CD14-positive monocyte (primary cell): ENCODE data around the gene DZIP1. TPM values are rescaled to one million over a fixed set of nuclear protein-coding genes. Genes with fewer than 3 reads are reported as not detected.

ENCODE experiments used
- DNase-seq, 3 donors: peaks; one replicate each; pipeline ENCODE4 v3.0.0-alpha.2; 2011 to 2022
- H2AFZ ChIP-seq: 2 replicates; pipeline ENCODE4 v1.6.0; 2012; ENCODE audit warnings: mild to moderate bottlenecking, low read depth, low read length, inconsistent platforms; ENCODE audit not compliant: insufficient read depth, poor library complexity, severe bottlenecking
- H3K27ac ChIP-seq, 2 donors: 1 replicate in 1 of 2; 2 replicates in 1 of 2; pipeline ENCODE4 v1.5.1; 2012 to 2013; ENCODE audit warnings: low read length in 2 of 2, control low read depth in 1 of 2, inconsistent platforms in 1 of 2, low read depth in 1 of 2, mild to moderate bottlenecking in 1 of 2
- H3K27me3 ChIP-seq, 2 donors: one replicate each; pipeline versions ENCODE4 v1.6.0 to v1.6.1; 2011 to 2013; ENCODE audit warnings: low read length in 2 of 2; ENCODE audit not compliant: control insufficient read depth in 2 of 2, insufficient read depth in 2 of 2
- H3K36me3 ChIP-seq, 2 donors: replicated peaks in 1 of 2; 1 replicate in 1 of 2; 2 replicates in 1 of 2; pipeline versions ENCODE4 v1.5.1 to v1.6.1; 2012 to 2013; ENCODE audit warnings: low read length in 2 of 2, control low read depth in 1 of 2, inconsistent platforms in 1 of 2, mild to moderate bottlenecking in 1 of 2; ENCODE audit not compliant: insufficient read depth in 2 of 2, control insufficient read depth in 1 of 2
- H3K4me1 ChIP-seq, 2 donors: 1 replicate in 1 of 2; 2 replicates in 1 of 2; pipeline versions ENCODE4 v1.5.1 to v1.6.1; 2012 to 2013; ENCODE audit warnings: low read length in 2 of 2, control low read depth in 1 of 2, inconsistent platforms in 1 of 2, mild to moderate bottlenecking in 1 of 2, moderate library complexity in 1 of 2; ENCODE audit not compliant: insufficient read depth in 2 of 2, control insufficient read depth in 1 of 2
- H3K4me2 ChIP-seq: replicated peaks from 2 replicates; pipeline ENCODE3; 2012; ENCODE audit warnings: low read length, moderate library complexity, mild to moderate bottlenecking; ENCODE audit not compliant: poor library complexity, severe bottlenecking; ENCODE audit errors: extremely low read depth
- H3K4me3 ChIP-seq, 3 experiments: fragments of 200-600 bp in 1 of 3; sonication (generic) in 1 of 3; replicated peaks in 1 of 3; 1 replicate in 2 of 3; 2 replicates in 1 of 3; pipeline ENCODE4 v1.5.1; 2011 to 2013; ENCODE audit warnings: low read length in 3 of 3, mild to moderate bottlenecking in 3 of 3, control low read depth in 2 of 3, low read depth in 2 of 3, inconsistent platforms in 1 of 3, moderate library complexity in 1 of 3
- H3K79me2 ChIP-seq: 2 replicates; pipeline ENCODE4 v1.6.0; 2012; ENCODE audit warnings: mild to moderate bottlenecking, control low read depth, inconsistent platforms, low read length, moderate library complexity; ENCODE audit not compliant: insufficient read depth
- H3K9ac ChIP-seq: 2 replicates; pipeline ENCODE4 v1.6.0; 2017; ENCODE audit warnings: low read length, mild to moderate bottlenecking; ENCODE audit not compliant: insufficient read depth, poor library complexity, severe bottlenecking
- H3K9me3 ChIP-seq, 2 donors: replicated peaks in 1 of 2; 1 replicate in 1 of 2; 2 replicates in 1 of 2; pipeline versions ENCODE4 v1.5.1 to v1.6.1; 2012 to 2013; ENCODE audit warnings: low read length in 2 of 2, control low read depth in 1 of 2; ENCODE audit not compliant: control insufficient read depth in 1 of 2, insufficient read depth in 1 of 2
- H4K20me1 ChIP-seq: 2 replicates; pipeline ENCODE4 v1.6.0; 2012; ENCODE audit warnings: mild to moderate bottlenecking, low read length, control low read depth, moderate library complexity; ENCODE audit not compliant: insufficient read depth
- H3K27ac Mint-ChIP-seq, 7 donors: one replicate each; pipeline ENCODE4 v1.8.0; 2020; ENCODE audit warnings: mild to moderate bottlenecking in 7 of 7, mixed read lengths in 7 of 7, moderate library complexity in 6 of 7, inconsistent platforms in 2 of 7
- H3K27me3 Mint-ChIP-seq, 3 donors: one replicate each; pipeline ENCODE4 v1.8.0; 2021 to 2022; ENCODE audit warnings: low read depth in 3 of 3, mild to moderate bottlenecking in 3 of 3, mixed read lengths in 3 of 3, moderate library complexity in 3 of 3, inconsistent platforms in 1 of 3
- H3K36me3 Mint-ChIP-seq, 2 donors: one replicate each; pipeline ENCODE4 v1.8.0; 2020; ENCODE audit warnings: mixed read lengths in 2 of 2, inconsistent platforms in 1 of 2, mild to moderate bottlenecking in 1 of 2
- H3K4me1 Mint-ChIP-seq: one replicate; pipeline ENCODE4 v1.8.0; 2020; ENCODE audit warnings: mild to moderate bottlenecking, mixed read lengths
- H3K4me3 Mint-ChIP-seq, 2 donors: one replicate each; pipeline ENCODE4 v1.8.0; 2020; ENCODE audit warnings: mild to moderate bottlenecking in 2 of 2, mixed read lengths in 2 of 2, moderate library complexity in 1 of 2
- H3K9me3 Mint-ChIP-seq, 7 donors: one replicate each; pipeline ENCODE4 v1.8.0; 2020 to 2022; ENCODE audit warnings: mixed read lengths in 7 of 7, mild to moderate bottlenecking in 6 of 7, moderate library complexity in 6 of 7, inconsistent platforms in 2 of 7
- WGBS: methylation state at CpG from one replicate; pipeline ENCODE4 v1.1.5; 2013; ENCODE audit warnings: missing lambda C conversion rate; ENCODE audit not compliant: insufficient coverage; 5-methylcytosine and 5-hydroxymethylcytosine counted together
- intact Hi-C, 2 donors: fragments of 100-400 bp; cut with micrococcal nuclease; formaldehyde crosslinking; loops; one replicate each; pipeline versions ENCODE4 v1.15.0 to v1.15.1; 2023
- polyA plus RNA-seq, 3 donors: library from polyadenylated mRNA; depleted of rRNA in 1 of 3; unstranded in 2 of 3; stranded (reverse) in 1 of 3; fragments of 300-500 nt in 2 of 3; fragments of >200 nt in 1 of 3; fragmentation: Illumina TruSeq in 2 of 3; gene quantifications; 1 replicate in 2 of 3; 2 replicates in 1 of 3; pipeline ENCODE4 v1.2.3, GENCODE V29; 2012 to 2021
- TF ChIP-seq, protein P1 (sequence below): fragments of 200-600 bp; IDR thresholded peaks from one replicate; pipeline ENCODE4 v1.8.0; 2022; ENCODE audit warnings: antibody characterized with exemption, mild to moderate bottlenecking

Gene DZIP1
- polyA plus RNA-seq, 3 donors: not detected

DNA sequence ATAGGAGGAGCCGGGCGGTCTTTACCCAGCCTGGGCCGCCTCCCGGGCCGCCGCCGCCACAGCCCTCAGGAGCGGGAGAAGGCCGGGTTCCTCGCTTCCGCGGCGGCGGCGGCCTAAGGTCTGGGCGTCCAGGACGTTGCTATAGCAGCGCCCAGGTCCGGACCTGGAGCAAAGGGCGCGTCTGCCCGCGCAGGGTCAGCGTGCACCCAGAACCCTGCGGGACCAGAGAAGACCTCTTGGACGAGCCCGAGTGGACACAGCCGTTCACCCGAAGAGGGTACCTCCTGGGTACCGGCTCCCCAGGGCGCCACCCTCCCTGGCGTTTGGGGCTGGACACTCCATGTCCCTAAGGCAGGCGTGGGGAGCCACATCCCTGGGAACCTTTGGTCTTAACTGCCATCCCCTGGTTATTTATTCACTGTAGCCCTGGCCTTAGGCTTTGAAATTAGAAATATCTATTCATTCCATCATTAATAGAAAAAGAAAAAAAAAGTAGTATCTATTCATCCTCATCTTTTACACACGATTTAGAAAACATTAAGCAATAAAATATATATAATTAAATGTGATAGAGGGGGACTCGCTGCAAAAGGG, 2.4 kb downstream of the DZIP1 start:
- Histone ChIP-seq H3K4me1 (peaks cover 19 to 24% of the 10 kb centered on the region in 2 donors), H3K79me2 (no peaks in the 10 kb centered on the region), H3K4me3 (peak overlapping the region in 1 of 3 experiments; percentile 39), H2AFZ (no peak overlapping the region), H3K27ac (no peak overlapping the region), H4K20me1 (no peaks in the 10 kb centered on the region), H3K9ac (no peak overlapping the region), H3K4me2 (peak overlapping the region; percentile 51), H3K27me3 (peaks cover 36 to 65% of the 10 kb centered on the region in 2 donors), H3K9me3 (peaks cover 0 to 6% of the 10 kb centered on the region in 2 donors), H3K36me3 (no peaks in the 10 kb centered on the region)
- Mint-ChIP-seq H3K4me1 (peaks cover 20% of the 10 kb centered on the region), H3K4me3 (peak overlapping the region in 1 of 2 donors; percentile 67), H3K9me3 (peaks cover 0 to 17% (median 3%) of the 10 kb centered on the region in 7 donors), H3K27me3 (peaks cover 55 to 68% (median 59%) of the 10 kb centered on the region in 3 donors), H3K27ac (no peak overlapping the region), H3K36me3 (peaks cover 0 to 8% of the 10 kb centered on the region in 2 donors)
- 6% methylated on average over 30 of the region's 35 CpGs for WGBS
- intact Hi-C loops: no loop called here
- no peak for DNase-seq
- TF ChIP-seq, protein P1, sequence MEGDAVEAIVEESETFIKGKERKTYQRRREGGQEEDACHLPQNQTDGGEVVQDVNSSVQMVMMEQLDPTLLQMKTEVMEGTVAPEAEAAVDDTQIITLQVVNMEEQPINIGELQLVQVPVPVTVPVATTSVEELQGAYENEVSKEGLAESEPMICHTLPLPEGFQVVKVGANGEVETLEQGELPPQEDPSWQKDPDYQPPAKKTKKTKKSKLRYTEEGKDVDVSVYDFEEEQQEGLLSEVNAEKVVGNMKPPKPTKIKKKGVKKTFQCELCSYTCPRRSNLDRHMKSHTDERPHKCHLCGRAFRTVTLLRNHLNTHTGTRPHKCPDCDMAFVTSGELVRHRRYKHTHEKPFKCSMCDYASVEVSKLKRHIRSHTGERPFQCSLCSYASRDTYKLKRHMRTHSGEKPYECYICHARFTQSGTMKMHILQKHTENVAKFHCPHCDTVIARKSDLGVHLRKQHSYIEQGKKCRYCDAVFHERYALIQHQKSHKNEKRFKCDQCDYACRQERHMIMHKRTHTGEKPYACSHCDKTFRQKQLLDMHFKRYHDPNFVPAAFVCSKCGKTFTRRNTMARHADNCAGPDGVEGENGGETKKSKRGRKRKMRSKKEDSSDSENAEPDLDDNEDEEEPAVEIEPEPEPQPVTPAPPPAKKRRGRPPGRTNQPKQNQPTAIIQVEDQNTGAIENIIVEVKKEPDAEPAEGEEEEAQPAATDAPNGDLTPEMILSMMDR: no peak

DNA sequence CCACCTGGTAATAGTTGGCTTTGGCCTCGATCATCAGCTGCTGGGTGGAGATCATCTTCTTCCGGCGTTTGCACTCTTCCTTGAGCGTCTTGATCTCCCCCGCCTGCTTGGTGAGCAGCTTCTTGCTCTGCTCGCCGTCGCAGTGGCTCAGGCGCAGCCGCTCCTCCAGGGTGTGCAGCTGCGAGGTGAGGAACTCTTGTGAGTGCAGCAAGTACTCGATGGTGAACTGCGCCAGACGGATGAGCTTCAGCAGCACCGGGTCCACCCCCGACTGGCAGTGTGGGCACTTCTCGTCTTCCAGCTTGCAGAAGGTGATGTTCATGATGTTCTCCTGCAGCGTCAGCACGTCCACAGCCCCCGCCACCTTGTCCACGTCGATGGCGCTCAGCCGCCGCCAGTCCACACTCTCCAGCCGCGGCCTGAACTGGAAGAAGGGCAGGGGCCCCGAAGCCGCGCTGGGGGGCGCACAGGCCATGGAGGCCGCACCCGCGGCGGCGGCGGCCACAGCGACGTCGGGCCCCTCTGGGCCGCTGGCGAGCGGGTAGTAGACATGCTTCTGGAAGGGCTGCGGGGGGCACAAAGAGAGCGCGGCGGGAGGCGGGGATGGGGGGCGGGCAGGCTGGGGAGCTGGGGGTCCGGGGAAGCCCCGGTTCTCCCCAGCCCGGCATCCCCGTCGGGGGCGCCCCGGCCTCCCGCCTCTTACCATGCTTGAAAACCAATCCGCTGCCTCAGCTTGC, 3.0 kb downstream of the DZIP1 start:
- Mint-ChIP-seq H3K36me3 (peaks cover 0 to 8% of the 10 kb centered on the region in 2 donors), H3K9me3 (peaks cover 0 to 17% (median 3%) of the 10 kb centered on the region in 7 donors), H3K4me3 (peak overlapping the region in 1 of 2 donors; percentile 83), H3K27me3 (peaks cover 55 to 64% (median 59%) of the 10 kb centered on the region in 3 donors), H3K4me1 (peaks cover 20% of the 10 kb centered on the region), H3K27ac (no peak overlapping the region)
- intact Hi-C loops: no loop called here
- Histone ChIP-seq H3K9me3 (peaks cover 0 to 6% of the 10 kb centered on the region in 2 donors), H4K20me1 (no peaks in the 10 kb centered on the region), H3K4me3 (peak overlapping the region in 1 of 3 experiments; percentile 39), H3K4me1 (peaks cover 19 to 24% of the 10 kb centered on the region in 2 donors), H3K4me2 (peak overlapping the region; percentile 51), H3K27ac (no peak overlapping the region), H3K27me3 (peaks cover 36 to 65% of the 10 kb centered on the region in 2 donors), H3K36me3 (no peaks in the 10 kb centered on the region), H2AFZ (no peak overlapping the region), H3K79me2 (no peaks in the 10 kb centered on the region), H3K9ac (no peak overlapping the region)
- DNase-seq: no peak
- WGBS: 43% methylated on average over 57 of the region's 58 CpGs
- TF ChIP-seq, protein P1: no peak
